Gastrocnemius medialis (tissue), 4 donors: Measurements from ENCODE around the gene SLAIN2. TPM values are rescaled to one million over a fixed set of nuclear protein-coding genes. Genes with fewer than 3 reads are reported as not detected.

ENCODE experiments used
- ATAC-seq, 2 donors: fragments of 150-250 bp; one replicate each; pipeline ENCODE4 v1.9.1; 2016
- DNase-seq, 2 donors: peaks; one replicate each; pipeline ENCODE4 v3.0.0-alpha.2; 2019
- H3K27ac ChIP-seq, 4 donors: fragments of 200-600 bp; sonication (generic); 1 replicate in 1 of 4; 2 replicates in 3 of 4; pipeline ENCODE4 v1.5.1; 2016 to 2018; ENCODE audit warnings: mild to moderate bottlenecking in 2 of 4, moderate library complexity in 1 of 4
- H3K27me3 ChIP-seq, 3 donors: fragments of 200-600 bp; sonication (generic) in 2 of 3; 1 replicate in 1 of 3; 2 replicates in 2 of 3; pipeline versions ENCODE4 v1.5.1 to v1.6.0; 2016 to 2019; ENCODE audit warnings: mild to moderate bottlenecking in 1 of 3, moderate library complexity in 1 of 3
- H3K36me3 ChIP-seq, 2 donors: fragments of 200-600 bp; sonication (generic) in 1 of 2; one replicate each; pipeline ENCODE4 v1.5.1; 2017 to 2018
- H3K4me1 ChIP-seq, 2 donors: fragments of 200-600 bp; sonication (generic) in 1 of 2; one replicate each; pipeline ENCODE4 v1.5.1; 2016 to 2017; ENCODE audit warnings: mild to moderate bottlenecking in 2 of 2
- H3K4me3 ChIP-seq, 4 donors: fragments of 200-600 bp; sonication (generic) in 3 of 4; 1 replicate in 1 of 4; 2 replicates in 3 of 4; pipeline ENCODE4 v1.5.1; 2016 to 2019; ENCODE audit warnings: mild to moderate bottlenecking in 2 of 4
- H3K9me3 ChIP-seq, 3 donors: fragments of 200-600 bp; sonication (generic) in 2 of 3; 1 replicate in 1 of 3; 2 replicates in 2 of 3; pipeline ENCODE4 v1.5.1; 2016 to 2019
- CTCF ChIP-seq, 5 experiments: fragments of 450-650 bp in 3 of 5; fragments of 200-600 bp in 2 of 5; sonication (generic) in 2 of 5; IDR thresholded peaks in 4 of 5; conservative IDR thresholded peaks in 1 of 5; 1 replicate in 4 of 5; 2 replicates in 1 of 5; pipeline ENCODE4 v1.5.1; 2016 to 2019; ENCODE audit warnings: antibody characterized with exemption in 5 of 5, mild to moderate bottlenecking in 3 of 5, moderate library complexity in 3 of 5
- POLR2A ChIP-seq, 2 donors: fragments of 450-650 bp; IDR thresholded peaks; one replicate each; pipeline ENCODE4 v1.6.1; 2017; ENCODE audit warnings: antibody characterized with exemption in 2 of 2, mild to moderate bottlenecking in 2 of 2, moderate library complexity in 2 of 2
- in situ Hi-C, 4 donors: fragments of 200-750 bp; cut with MboI; loops; one replicate each; pipeline versions ENCODE4 v1.15.0 to v1.8.0; 2017; ENCODE audit warnings: low sequenced_read_pairs in 4 of 4
- intact Hi-C: fragments of 100-400 bp; cut with DNase I; formaldehyde crosslinking; loops from one replicate; pipeline ENCODE4 v1.15.1; 2023; ENCODE audit warnings: low total_unique reads
- total RNA-seq, 4 donors: library from RNA; depleted of rRNA; stranded (reverse); fragments of >200 nt; gene quantifications; one replicate each; pipeline versions ENCODE4 v1.1.0 to v1.2.3, GENCODE V29; 2016

SLAIN2 gene
- total RNA-seq, 4 donors from 2014 or later = 64.3 to 211 (median 138) TPM

- peaks cover 24 to 37% of the 10 kb centered on the region in 2 donors for H3K4me1 ChIP-seq
- no peaks in the 10 kb centered on the region for H3K9me3 ChIP-seq
- no peak overlapping the region for H3K4me3 ChIP-seq
- intact Hi-C loops = no loop called here
- no peak for TF ChIP-seq CTCF (IDR thresholded peaks at IDR 0.05 in 4 of 5, conservative IDR thresholded peaks at IDR 0.05 in 1 of 5)
- no peak for TF ChIP-seq POLR2A (IDR thresholded peaks at IDR 0.05)
- peak overlapping the region in 2 of 4 donors; percentile 7 to 8 for H3K27ac ChIP-seq
- ATAC-seq = peak in 1 of 2 donors; percentile 32
- in situ Hi-C loops = no loop called here
- no peak for DNase-seq
- H3K36me3 ChIP-seq = peaks cover 0 to 28% of the 10 kb centered on the region in 2 donors
- no peaks in the 10 kb centered on the region for H3K27me3 ChIP-seq
Observed at GRCh38 chr4:48380583-48381167, 39.3 kb downstream of the SLAIN2 start.

GRCh38 chr4:48388525-48389154 lies 47.3 kb downstream of the SLAIN2 start:
- in situ Hi-C loops = no loop called here

GRCh38 chr4:48396043-48396442 lies 54.7 kb downstream of the SLAIN2 start:
- DNase-seq (no peak), ATAC-seq (no peak)
- peaks cover 3 to 15% of the 10 kb centered on the region in 2 donors for H3K4me1 ChIP-seq
- no peaks in the 10 kb centered on the region for H3K9me3 ChIP-seq
- no peak for TF ChIP-seq CTCF (IDR thresholded peaks at IDR 0.05 in 4 of 5, conservative IDR thresholded peaks at IDR 0.05 in 1 of 5)
- no peak for TF ChIP-seq POLR2A (IDR thresholded peaks at IDR 0.05)
- H3K36me3 ChIP-seq = peaks cover 0 to 10% of the 10 kb centered on the region in 2 donors
- in situ Hi-C loops (no loop called here), intact Hi-C loops (no loop called here)
- no peak overlapping the region for H3K4me3 ChIP-seq
- no peaks in the 10 kb centered on the region for H3K27me3 ChIP-seq
- H3K27ac ChIP-seq = no peak overlapping the region

More at GRCh38 chr4:48388525-48389154, 47.3 kb downstream of the SLAIN2 start:
- Histone ChIP-seq H3K27ac (peak overlapping the region in 2 of 4 donors; percentile 15 to 22), H3K9me3 (no peaks in the 10 kb centered on the region), H3K4me3 (no peak overlapping the region), H3K27me3 (no peaks in the 10 kb centered on the region), H3K36me3 (peaks cover 0 to 19% of the 10 kb centered on the region in 2 donors), H3K4me1 (peaks cover 23% of the 10 kb centered on the region in 2 donors)
- intact Hi-C loops = no loop called here
- ATAC-seq (peak in 1 of 2 donors; percentile 50), DNase-seq (no peak)
- TF ChIP-seq CTCF (IDR thresholded peaks at IDR 0.05 in 4 of 5, conservative IDR thresholded peaks at IDR 0.05 in 1 of 5) = no peak
- TF ChIP-seq POLR2A (IDR thresholded peaks at IDR 0.05) = no peak

GRCh38 chr4:48400416-48400815 lies 59.1 kb downstream of the SLAIN2 start:
- TF ChIP-seq CTCF (IDR thresholded peaks at IDR 0.05 in 4 of 5, conservative IDR thresholded peaks at IDR 0.05 in 1 of 5) = no peak
- intact Hi-C loops = loop anchor here (5.0 kb wide), 1 partner anchor 68 kb away; no protein-coding TSS in a partner anchor
- Histone ChIP-seq H3K9me3 (no peaks in the 10 kb centered on the region), H3K36me3 (peaks cover 0 to 10% of the 10 kb centered on the region in 2 donors), H3K27me3 (no peaks in the 10 kb centered on the region), H3K4me3 (no peak overlapping the region), H3K4me1 (peaks cover 14 to 27% of the 10 kb centered on the region in 2 donors), H3K27ac (peak overlapping the region in 1 of 4 donors; percentile 28)
- in situ Hi-C loops = no loop called here
- ATAC-seq = peak; percentile 33 to 45
- DNase-seq = peak; percentile 8 to 20
